Endothelial cell of umbilical vein (primary cell): Measurements from ENCODE around the gene KCNK15.

Experiments used
- CTCF ChIP-seq, 2 donors: IDR thresholded peaks; 1 replicate in 1 of 2; 2 replicates in 1 of 2; pipeline ENCODE4 v1.5.1; 2011; ENCODE audit warnings: low read length in 2 of 2, mild to moderate bottlenecking in 2 of 2, moderate library complexity in 2 of 2, control low read depth in 1 of 2, inconsistent platforms in 1 of 2, low read depth in 1 of 2; ENCODE audit not compliant: insufficient read depth in 1 of 2; ENCODE audit errors: extremely low read depth in 1 of 2
- JUN ChIP-seq: IDR thresholded peaks from 2 replicates; pipeline ENCODE4 v1.6.1; 2011; ENCODE audit warnings: borderline replicate concordance, low read depth; ENCODE audit not compliant: insufficient read length, insufficient read depth
- POLR2A ChIP-seq: IDR thresholded peaks from 2 replicates; pipeline ENCODE4 v1.6.1; 2012; ENCODE audit warnings: low read depth, mild to moderate bottlenecking, control low read depth, low read length

- TF ChIP-seq CTCF (IDR thresholded peaks at IDR 0.05; ENCODE audit: extremely low read depth in 1 of 2, insufficient read depth in 1 of 2, low read depth in 1 of 2, low read length in 2 of 2) (peak; percentile 30 to 43), JUN (no peak), POLR2A (no peak)
Measured at GRCh38 chr20:44717986-44718385, 27.7 kb upstream of the KCNK15 start.
